Activated naive CD4-positive, alpha-beta T cell (primary cell): ENCODE measurements around the gene RNF148.

Experiments used
- DNase-seq, 4 experiments: peaks; one replicate each; lab custom pipeline; 2025; lab: John Stamatoyannopoulos, UW

RNF148 gene

DNA sequence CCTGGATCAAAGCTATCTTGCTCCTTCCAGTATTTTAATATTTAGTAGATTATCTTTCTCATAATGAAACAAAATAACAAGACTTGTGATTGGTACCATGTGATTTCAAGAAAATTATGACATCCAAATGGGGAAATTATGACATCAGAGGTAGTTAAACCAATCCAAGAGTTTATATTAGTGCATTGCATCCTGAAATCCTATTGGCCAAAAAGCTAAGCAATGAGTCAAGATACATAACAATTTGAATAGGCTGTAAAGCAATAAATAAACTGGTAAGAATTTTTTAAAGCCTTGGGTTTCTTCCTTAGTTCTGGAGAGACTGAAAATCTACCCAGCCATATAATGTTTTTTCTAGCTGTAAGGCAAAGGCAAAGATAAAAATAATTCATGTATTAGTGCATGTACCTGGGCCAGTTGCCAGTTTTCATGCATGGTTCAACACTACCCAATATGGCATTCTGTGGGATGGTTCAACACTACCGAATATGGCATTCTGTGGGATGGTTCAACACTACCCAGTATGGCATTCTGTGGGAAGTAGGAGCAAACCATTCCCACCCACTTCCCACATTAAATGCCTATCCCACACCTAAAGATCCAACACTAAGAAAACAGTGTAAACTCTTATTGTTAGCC, at the start of gene RNF148:
Gene RNF148, minus strand, starts transcription at position 51 of the 639 bp plus-strand sequence. CDS start 172 bp downstream, outside the sequence.
- no peak for DNase-seq

DNA sequence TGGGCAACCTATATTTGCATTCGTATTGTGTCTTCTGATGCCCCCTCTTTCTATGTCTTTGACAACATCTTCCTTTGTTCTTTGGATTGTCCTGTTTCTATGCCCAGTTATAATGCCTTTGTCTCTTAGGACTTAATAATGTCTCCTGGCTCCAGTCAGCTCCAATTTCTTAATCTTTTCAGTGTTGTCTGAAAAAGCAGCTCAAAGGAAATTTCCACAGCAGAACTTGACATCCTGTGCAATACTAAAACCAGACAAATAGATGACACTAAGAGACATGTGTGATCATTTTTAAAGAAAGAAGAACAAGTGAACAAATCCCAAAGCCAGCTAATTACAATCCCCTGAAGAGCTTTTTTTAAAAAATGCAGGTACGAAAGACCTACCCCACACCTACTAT, 47.7 kb upstream of the RNF148 start:
- DNase-seq: no peak

DNA sequence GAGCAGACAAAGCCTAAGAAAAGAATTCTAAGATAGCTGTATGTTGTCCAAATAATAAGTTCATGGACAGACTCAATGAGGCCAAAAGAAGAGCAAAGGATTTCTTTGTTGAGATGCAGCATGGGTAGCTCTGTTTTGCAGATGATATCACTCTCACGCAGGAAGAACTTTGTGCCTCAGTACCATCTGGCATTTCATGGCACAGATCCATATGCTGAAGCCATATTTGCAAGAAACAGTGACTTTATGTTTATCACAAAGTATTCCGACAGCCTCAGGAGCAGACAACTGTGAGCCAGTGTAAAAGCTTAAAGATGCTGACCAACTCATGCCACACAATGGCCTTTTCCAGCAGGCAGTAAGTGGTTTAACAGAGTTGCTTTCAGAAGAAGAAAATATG, 45.5 kb upstream of the RNF148 start:
- no peak for DNase-seq

GRCh38 chr7:122746948-122747347, 44.2 kb upstream of the RNF148 start:
- DNase-seq: no peak

DNA sequence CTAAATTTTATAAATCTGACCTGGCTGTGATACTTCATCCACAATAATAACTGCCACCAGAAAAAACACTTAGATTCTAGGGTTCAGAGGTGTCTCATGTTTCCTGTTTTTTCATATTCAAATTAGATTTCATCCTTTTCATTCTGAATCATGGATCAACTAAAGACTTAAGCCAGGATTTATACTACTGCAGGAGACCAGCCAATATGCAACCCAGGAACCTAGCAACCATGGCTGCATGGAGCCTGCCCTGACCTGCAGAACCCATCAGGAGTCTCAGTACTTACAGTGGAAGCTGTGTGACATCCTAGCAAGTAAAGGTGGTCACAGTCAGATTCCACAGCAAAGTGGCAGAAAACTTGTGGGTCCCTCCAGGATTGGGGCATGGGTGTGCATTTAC, 40.5 kb upstream of the RNF148 start:
- DNase-seq: no peak

DNA sequence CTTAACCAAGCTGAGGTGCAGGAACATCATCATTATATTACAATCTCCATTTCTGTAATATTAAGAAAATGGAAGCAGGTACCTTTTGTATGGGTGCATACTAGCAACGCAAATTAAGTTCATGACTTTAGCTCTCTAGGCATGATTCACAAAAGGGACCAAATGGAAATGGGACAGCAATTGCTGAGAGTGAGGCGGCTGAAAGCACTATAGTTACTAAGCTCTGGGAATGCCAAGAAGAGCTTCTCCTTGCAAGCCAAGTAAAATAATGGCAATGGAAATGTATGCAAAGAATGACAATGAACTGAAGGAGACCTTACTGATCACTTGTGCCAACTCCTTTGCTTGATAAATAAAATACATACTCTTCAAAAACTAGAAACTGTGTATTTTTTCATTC, 36.2 kb upstream of the RNF148 start:
- no peak for DNase-seq

GRCh38 chr7:122736183-122736582, 33.5 kb upstream of the RNF148 start:
- DNase-seq: no peak

- DNase-seq: no peak
These were observed 25.0 kb upstream of the RNF148 start for GRCh38 chr7:122727759-122728158.

DNA sequence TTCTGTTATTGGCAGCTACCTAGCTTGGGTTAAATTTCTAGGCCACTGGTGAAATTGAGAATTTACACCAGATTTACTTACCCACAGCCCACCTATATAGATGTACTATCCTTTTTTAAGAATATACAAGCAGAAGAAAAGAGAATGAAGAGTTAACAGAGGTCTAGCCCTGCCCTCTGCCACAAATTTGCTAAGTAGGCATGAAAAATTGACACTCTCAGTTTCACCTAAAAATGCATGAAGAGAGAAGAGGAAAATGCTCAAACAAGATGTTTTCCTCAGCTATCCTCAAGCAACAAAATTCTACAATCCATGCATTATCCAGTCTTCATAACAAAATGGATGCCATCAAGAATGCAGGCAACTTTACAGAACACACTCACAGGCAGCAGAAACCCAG, 24.6 kb upstream of the RNF148 start:
- no peak for DNase-seq

GRCh38 chr7:122726881-122727280, 24.2 kb upstream of the RNF148 start:
- no peak for DNase-seq

GRCh38 chr7:122724366-122724765, 21.6 kb upstream of the RNF148 start:
- no peak for DNase-seq

- DNase-seq: no peak
These were observed 16.4 kb upstream of the RNF148 start for GRCh38 chr7:122719010-122719578.

DNA sequence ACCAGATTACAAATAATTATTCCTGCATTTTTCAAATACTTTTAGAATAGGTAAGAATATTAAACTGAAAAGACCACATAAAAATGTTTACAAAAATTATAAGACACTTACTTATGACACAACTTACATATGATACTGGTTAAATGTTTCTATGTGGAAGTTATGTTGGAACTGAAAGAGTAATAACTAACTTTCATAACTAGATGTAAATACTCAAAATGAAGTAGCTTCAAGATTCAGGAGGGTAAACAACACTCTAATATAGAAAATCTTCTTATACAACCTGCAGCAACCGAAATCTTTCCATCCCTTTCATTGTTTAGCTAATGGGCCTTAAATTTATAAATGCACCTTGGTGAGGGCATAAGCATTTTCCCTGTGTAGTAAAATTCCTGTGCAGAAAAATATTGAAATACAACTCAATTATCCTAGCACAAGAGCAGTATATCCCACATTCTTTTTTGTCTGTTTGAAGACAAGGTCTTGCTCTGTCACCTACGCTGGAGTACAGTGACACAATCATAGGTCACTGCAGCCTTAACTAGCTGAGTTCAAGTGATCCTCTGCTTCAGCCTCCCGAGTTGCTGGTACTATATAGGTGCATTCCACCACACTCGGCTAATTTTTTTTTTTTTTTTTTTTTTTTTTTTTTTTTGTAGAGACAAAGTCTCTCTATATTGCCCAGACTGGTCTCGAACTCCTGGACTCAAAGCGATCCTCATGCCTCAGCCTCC, 14.8 kb upstream of the RNF148 start:
- DNase-seq: no peak

GRCh38 chr7:122715183-122715582, 12.5 kb upstream of the RNF148 start:
- DNase-seq: no peak

- DNase-seq: no peak
These were observed 8.2 kb upstream of the RNF148 start for GRCh38 chr7:122710916-122711315.

GRCh38 chr7:122709930-122710646, 7.4 kb upstream of the RNF148 start:
- DNase-seq: no peak

- DNase-seq: no peak
These were observed 4.1 kb upstream of the RNF148 start for GRCh38 chr7:122706836-122707235.

GRCh38 chr7:122699017-122699416, 3.7 kb downstream of the RNF148 start, which contains the start of gene RNF133:
Gene RNF133 (minus strand): TSS chr7:122699117. CDS start chr7:122698918, 199 bp downstream.
- no peak for DNase-seq

DNA sequence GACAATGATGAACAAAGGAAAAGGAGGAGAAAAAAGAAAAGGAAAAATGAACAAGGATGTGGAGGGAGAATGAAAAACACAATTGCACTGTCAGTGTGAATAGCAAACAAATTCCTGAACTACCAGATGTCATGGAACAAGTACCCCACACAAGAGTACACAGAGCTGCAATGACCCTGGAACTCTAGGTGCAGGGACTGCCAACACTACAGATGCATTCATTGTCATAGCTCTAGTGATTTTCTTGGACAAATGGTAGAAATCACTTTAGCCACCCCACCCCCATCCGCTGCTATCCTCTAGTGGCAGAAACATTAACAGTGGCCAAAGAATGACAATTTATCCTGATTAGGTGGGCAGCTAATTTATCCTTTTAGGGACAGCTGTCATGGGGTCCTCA, 6.9 kb downstream of the RNF148 start:
- DNase-seq: no peak

- DNase-seq: no peak
These were observed 8.0 kb downstream of the RNF148 start for GRCh38 chr7:122694697-122695096.

DNA sequence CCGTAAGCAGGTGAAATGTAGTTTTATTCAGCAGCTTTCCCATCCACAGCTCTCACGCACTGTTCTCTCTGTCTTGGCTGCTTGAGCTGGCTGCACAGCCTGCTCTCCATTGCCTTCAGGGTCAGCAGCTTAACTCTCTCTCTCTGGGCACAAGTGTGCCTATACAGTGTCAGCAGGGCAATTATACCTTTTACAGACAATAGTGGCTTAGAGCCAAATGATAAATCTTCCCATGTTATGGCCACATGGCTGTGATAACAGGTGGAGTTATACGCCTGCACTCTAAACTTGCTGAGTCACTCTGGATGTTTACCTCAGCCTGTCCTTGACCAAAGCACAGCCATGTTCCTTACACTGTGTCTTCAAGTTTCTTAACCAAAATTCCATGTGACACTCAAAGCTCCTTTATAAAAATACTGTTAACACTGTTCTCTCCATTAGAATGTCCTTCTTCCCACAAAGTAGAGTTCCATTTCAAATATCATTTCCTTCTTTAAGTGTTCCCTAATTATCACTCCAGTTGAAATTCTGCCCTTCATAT, 9.9 kb downstream of the RNF148 start:
- DNase-seq: no peak

DNA sequence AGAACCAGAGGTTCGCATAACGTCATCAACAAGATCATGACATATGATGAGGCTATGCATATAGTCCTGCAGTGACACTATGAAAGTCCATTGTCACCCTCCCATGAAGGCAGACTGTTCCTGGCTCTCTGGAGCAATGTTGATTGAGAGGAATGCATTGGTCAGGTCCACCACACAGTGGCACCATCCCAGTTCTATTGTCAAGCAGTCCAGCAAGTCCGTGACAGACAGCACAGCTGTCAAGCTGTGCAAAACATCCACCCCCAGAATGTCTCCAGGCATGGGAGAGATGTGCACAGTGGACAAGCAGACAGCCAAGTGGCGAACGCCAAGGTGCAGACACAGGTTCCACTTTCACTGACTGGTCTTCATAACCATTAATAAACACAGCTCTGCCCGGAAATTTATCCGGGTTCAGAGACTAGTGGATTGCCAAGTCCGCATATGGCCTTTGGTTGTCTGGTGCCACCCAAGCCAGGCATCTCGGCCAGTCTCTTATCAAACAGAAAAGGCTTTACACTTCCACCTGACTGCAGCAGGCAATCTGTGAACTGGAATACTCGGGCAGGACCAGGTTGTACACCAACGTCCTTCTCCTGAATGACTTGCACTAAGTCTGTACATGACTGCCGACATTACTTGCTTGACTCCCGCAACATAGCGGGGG, 11.0 kb downstream of the RNF148 start:
- no peak for DNase-seq
